Lower leg skin (tissue), 4 donors: ENCODE results near the gene MOG. TPM values are rescaled to one million over a fixed set of nuclear protein-coding genes. Genes with fewer than 3 reads are reported as not detected.

Source experiments
- DNase-seq, 2 donors: peaks; one replicate each; pipeline ENCODE4 v3.0.0-alpha.2; 2019; ENCODE audit warnings: low spot score in 2 of 2
- H3K4me3 ChIP-seq: fragments of 200-600 bp; sonication (generic); 2 replicates; pipeline ENCODE4 v1.5.1; 2017; ENCODE audit warnings: mild to moderate bottlenecking, low read depth; ENCODE audit not compliant: poor library complexity, severe bottlenecking
- POLR2A ChIP-seq, 2 donors: fragments of 450-650 bp; IDR thresholded peaks; one replicate each; pipeline ENCODE4 v1.6.1; 2016 to 2017; ENCODE audit warnings: antibody characterized with exemption in 2 of 2, mild to moderate bottlenecking in 1 of 2, moderate library complexity in 1 of 2
- WGBS, 2 donors: methylation state at CpG; one replicate each; pipeline ENCODE4 v1.1.5; 2018; 5-methylcytosine and 5-hydroxymethylcytosine counted together
- intact Hi-C: fragments of 100-400 bp; cut with DNase I; formaldehyde crosslinking; loops from one replicate; pipeline ENCODE4 v1.15.0; 2023; ENCODE audit warnings: low total_unique reads
- total RNA-seq, 4 donors: library from RNA; depleted of rRNA; stranded (reverse); fragments of >200 nt; gene quantifications; one replicate each; pipeline ENCODE4 v1.1.0, GENCODE V29; 2016
- TF ChIP-seq, protein P1 (sequence below), 3 donors: fragments of 450-650 bp; IDR thresholded peaks; one replicate each; pipeline ENCODE4 v1.5.1; 2016; ENCODE audit warnings: antibody characterized with exemption in 3 of 3, mild to moderate bottlenecking in 3 of 3, moderate library complexity in 2 of 3

The MOG gene
- total RNA-seq, 4 donors from 2014 or later = not detected

DNA sequence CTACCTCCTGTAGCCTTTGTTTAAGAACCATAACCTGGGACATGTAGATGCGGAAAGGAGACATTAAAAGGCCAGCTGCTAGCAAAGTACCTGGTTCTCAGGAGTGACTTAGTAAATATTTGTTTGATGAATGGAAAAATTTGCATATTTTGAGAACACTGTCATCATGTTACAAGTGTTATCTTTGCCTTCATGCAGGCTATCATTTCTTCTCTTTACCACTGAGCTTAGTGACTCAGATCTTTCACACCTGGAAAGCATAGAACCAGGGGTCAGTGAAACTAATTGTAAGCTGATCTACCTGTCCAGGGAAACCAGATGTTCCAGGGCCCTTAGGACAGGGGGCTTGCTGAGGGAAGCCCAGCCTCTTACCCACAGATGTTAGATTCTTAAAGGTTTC lies 18.7 kb downstream of the MOG start:
- DNase-seq = no peak
- intact Hi-C loops = no loop called here
- no peak for TF ChIP-seq POLR2A (IDR thresholded peaks at IDR 0.05)
- TF ChIP-seq, protein P1, sequence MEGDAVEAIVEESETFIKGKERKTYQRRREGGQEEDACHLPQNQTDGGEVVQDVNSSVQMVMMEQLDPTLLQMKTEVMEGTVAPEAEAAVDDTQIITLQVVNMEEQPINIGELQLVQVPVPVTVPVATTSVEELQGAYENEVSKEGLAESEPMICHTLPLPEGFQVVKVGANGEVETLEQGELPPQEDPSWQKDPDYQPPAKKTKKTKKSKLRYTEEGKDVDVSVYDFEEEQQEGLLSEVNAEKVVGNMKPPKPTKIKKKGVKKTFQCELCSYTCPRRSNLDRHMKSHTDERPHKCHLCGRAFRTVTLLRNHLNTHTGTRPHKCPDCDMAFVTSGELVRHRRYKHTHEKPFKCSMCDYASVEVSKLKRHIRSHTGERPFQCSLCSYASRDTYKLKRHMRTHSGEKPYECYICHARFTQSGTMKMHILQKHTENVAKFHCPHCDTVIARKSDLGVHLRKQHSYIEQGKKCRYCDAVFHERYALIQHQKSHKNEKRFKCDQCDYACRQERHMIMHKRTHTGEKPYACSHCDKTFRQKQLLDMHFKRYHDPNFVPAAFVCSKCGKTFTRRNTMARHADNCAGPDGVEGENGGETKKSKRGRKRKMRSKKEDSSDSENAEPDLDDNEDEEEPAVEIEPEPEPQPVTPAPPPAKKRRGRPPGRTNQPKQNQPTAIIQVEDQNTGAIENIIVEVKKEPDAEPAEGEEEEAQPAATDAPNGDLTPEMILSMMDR (IDR thresholded peaks at IDR 0.05) = no peak
- 97% methylated on average over 1 of the region's 1 CpG for WGBS, 2 donors
- H3K4me3 ChIP-seq = no peak overlapping the region

DNA sequence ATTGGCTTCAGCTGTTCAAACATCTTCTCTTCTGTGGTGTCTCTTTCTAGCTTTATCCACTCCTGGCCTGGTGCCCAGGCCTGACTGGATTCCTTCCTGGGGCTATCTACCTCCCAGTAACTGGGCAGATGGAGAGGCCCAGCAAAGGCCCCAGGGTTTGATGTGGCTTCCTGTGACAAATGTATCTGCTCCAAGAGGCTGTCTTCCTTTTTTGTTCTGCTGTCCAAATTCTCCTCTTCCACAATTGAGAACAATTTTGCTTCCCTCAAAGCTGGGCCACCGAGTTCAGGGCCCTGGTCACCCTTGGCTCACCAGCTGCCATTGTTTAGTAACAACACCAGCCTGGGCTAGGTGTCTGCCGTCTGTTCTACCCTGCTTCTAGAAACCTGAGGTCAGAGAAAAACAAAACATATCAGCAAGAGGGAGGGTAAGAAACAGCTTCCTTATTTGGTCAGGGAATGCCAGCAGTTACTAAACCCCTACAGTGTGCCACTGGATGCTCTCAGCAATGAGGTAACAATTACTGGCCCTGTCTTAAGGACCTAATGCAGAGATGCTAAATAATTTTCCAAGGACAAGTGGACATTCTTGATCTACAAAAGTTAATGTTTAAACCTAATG lies 20.2 kb downstream of the MOG start:
- H3K4me3 ChIP-seq = no peak overlapping the region
- DNase-seq = no peak
- intact Hi-C loops = no loop called here
- TF ChIP-seq POLR2A (IDR thresholded peaks at IDR 0.05) = no peak
- TF ChIP-seq, protein P1 (IDR thresholded peaks at IDR 0.05) = no peak
- 45 to 48% methylated on average over 2 of the region's 2 CpGs for WGBS, 2 donors

DNA sequence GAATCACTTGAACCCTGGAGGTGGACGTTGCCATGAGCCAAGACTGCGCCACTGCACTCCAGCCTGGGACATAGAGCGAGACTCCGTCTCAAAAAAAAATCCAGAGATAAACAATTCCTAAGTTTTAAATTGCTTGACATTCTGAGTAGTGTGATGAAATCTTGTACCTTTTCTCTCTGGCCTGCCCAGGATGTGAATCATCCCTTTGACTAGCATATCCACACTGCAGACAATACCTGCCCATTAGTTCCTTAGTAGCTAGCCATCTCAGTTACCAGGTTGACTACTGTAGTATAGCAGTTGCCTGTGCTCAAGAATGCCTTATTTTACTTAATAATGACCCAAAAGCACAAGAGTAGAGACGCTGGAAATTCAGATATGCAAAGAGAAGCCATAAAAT lies 21.2 kb downstream of the MOG start:
- intact Hi-C loops = no loop called here
- DNase-seq = no peak
- TF ChIP-seq, protein P1 (IDR thresholded peaks at IDR 0.05) = no peak
- TF ChIP-seq POLR2A (IDR thresholded peaks at IDR 0.05) = no peak
- 87 to 89% methylated on average over 5 of the region's 5 CpGs for WGBS, 2 donors
- no peak overlapping the region for H3K4me3 ChIP-seq

DNA sequence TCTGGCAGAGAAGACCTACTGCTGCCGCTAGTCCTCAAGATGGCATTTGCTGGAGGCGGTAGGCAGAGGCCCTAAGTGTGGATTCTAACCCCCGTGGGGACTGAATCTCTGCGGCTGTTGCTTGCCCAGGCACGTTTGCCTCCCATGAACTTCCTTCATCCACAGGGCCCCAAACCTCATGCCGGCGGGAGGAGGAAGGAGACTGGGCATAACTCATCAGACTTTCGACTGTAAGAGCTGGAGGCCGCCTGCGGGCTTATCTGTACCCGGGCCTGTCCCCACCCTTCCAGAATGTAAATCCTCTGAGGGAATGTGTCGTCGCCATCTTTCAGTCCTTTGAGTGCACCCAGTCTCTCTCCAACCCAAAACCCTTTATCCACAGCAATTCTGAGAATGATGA lies 23.1 kb downstream of the MOG start:
- TF ChIP-seq, protein P1 (IDR thresholded peaks at IDR 0.05) = no peak
- TF ChIP-seq POLR2A (IDR thresholded peaks at IDR 0.05) = no peak
- 49 to 54% methylated on average over 13 of the region's 13 CpGs for WGBS, 2 donors
- H3K4me3 ChIP-seq = no peak overlapping the region
- no peak for DNase-seq
- intact Hi-C loops = no loop called here

DNA sequence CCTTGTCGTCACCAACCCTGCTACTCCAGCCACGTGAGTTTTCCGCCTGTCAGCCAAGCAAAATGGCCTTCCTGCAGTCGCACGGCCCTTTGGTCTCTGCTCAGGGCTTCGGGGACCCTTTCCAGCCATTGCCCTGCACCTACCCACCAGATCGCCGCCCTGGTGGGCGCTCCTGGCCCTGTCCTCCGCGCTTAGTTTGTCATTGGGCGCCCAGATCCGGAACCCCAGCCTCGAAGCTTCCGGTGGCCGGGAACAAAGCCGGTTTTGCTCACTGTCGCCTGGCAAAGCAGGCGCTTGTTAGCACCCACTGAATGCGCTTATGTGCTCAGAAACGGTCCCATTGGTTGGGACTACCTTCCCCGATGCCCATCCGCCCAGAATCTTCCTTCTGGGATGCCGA lies 23.5 kb downstream of the MOG start:
- H3K4me3 ChIP-seq = no peak overlapping the region
- whole genome bisulfite sequencing, 2 donors = 87 to 91% methylated on average over 24 of the region's 24 CpGs
- TF ChIP-seq, protein P1 (IDR thresholded peaks at IDR 0.05) = no peak
- TF ChIP-seq POLR2A (IDR thresholded peaks at IDR 0.05) = no peak
- no peak for DNase-seq
- intact Hi-C loops = no loop called here

DNA sequence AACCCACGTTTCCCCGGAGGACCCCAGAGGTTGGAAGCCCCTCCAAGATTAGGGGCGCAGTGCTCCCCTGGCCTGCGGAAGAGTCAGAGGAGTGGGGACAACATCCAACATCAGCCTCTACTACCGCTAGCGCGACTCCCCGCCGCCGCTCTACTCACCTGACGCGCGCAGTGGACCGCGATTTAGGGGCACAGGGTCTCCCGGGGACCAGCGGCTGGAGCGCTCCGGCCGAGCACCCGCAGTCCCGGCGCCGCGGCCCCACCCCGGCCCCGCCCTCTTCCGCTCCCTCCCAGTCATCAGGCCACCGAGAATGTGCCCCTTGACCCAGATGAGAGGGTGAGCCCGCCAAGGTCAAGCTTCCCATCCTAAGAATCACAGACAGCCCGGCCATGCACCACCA lies 24.0 kb downstream of the MOG start, which contains the start of gene ZFP57:
Gene ZFP57, minus strand, starts transcription at position 249 of the 400 bp plus-strand sequence. CDS start 4,149 bp downstream, outside the sequence.
- WGBS, 2 donors = 66 to 93% methylated on average over 31 of the region's 31 CpGs
- intact Hi-C loops = no loop called here
- DNase-seq = no peak
- no peak for TF ChIP-seq POLR2A (IDR thresholded peaks at IDR 0.05)
- TF ChIP-seq, protein P1 (IDR thresholded peaks at IDR 0.05) = no peak
- H3K4me3 ChIP-seq = no peak within 1 kb of the TSS
